ENCODE data around the gene CAB39. TPM values are rescaled to one million over a fixed set of nuclear protein-coding genes. Genes with fewer than 3 reads are reported as not detected.

CAB39 gene
- total and polyA plus RNA-seq, 2 experiments from 2014 or later = 18.7 to 67.5 TPM

DNA sequence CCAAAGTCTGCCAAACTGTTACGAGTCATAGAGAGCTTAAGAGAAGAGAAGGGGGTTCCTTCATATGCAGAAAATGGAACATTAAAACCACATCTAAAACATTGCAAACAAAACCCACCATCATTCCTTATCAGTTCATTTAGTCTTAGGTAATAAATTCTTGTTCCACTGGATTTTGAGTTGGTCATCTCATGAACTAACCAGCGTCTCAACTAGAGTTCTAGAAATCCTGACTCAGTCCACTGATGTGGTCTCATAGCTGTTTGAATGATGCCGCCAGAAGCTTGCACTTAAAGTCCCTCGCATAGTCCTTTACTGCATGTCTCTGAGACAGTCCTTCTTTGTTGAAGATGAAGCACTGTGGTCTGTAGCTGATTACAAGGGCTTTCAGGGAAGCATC lies 15.0 kb upstream of the CAB39 start:
- no peak overlapping the region for H2AFZ ChIP-seq
- Mint-ChIP-seq H3K36me3 (ENCODE audit: low read depth) (no peaks in the 10 kb centered on the region), H3K27ac (no peak overlapping the region), H3K27me3 (ENCODE audit: insufficient read depth, low read depth, poor library complexity) (no peaks in the 10 kb centered on the region), H3K4me1 (peaks cover 4% of the 10 kb centered on the region; the same call in 2 of the 3 replicates), H3K9me3 (no peaks in the 10 kb centered on the region), H3K4me3 (no peak overlapping the region)
- H4K20me1 ChIP-seq (replicated peaks; ENCODE audit: insufficient read depth) = no peaks in the 10 kb centered on the region
- DNase-seq (ENCODE audit: low spot score) = no peak
- H3K27me3 ChIP-seq (ENCODE audit: insufficient read depth) = no peaks in the 10 kb centered on the region
- H3K4me1 ChIP-seq (ENCODE audit: insufficient read depth) = no peaks in the 10 kb centered on the region
- no peak overlapping the region for H3K27ac ChIP-seq (ENCODE audit: low read depth)
- TF ChIP-seq ZNF114 (CRISPR knock-in tag; IDR thresholded peaks at IDR 0.05) = no peak
- TF ChIP-seq, protein P1, sequence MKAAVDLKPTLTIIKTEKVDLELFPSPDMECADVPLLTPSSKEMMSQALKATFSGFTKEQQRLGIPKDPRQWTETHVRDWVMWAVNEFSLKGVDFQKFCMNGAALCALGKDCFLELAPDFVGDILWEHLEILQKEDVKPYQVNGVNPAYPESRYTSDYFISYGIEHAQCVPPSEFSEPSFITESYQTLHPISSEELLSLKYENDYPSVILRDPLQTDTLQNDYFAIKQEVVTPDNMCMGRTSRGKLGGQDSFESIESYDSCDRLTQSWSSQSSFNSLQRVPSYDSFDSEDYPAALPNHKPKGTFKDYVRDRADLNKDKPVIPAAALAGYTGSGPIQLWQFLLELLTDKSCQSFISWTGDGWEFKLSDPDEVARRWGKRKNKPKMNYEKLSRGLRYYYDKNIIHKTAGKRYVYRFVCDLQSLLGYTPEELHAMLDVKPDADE (IDR thresholded peaks at IDR 0.05) = no peak
- TF ChIP-seq, protein P2, sequence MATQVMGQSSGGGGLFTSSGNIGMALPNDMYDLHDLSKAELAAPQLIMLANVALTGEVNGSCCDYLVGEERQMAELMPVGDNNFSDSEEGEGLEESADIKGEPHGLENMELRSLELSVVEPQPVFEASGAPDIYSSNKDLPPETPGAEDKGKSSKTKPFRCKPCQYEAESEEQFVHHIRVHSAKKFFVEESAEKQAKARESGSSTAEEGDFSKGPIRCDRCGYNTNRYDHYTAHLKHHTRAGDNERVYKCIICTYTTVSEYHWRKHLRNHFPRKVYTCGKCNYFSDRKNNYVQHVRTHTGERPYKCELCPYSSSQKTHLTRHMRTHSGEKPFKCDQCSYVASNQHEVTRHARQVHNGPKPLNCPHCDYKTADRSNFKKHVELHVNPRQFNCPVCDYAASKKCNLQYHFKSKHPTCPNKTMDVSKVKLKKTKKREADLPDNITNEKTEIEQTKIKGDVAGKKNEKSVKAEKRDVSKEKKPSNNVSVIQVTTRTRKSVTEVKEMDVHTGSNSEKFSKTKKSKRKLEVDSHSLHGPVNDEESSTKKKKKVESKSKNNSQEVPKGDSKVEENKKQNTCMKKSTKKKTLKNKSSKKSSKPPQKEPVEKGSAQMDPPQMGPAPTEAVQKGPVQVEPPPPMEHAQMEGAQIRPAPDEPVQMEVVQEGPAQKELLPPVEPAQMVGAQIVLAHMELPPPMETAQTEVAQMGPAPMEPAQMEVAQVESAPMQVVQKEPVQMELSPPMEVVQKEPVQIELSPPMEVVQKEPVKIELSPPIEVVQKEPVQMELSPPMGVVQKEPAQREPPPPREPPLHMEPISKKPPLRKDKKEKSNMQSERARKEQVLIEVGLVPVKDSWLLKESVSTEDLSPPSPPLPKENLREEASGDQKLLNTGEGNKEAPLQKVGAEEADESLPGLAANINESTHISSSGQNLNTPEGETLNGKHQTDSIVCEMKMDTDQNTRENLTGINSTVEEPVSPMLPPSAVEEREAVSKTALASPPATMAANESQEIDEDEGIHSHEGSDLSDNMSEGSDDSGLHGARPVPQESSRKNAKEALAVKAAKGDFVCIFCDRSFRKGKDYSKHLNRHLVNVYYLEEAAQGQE (IDR thresholded peaks at IDR 0.05; ENCODE audit: unreplicated experiment) = no peak
- TF ChIP-seq, protein P3, sequence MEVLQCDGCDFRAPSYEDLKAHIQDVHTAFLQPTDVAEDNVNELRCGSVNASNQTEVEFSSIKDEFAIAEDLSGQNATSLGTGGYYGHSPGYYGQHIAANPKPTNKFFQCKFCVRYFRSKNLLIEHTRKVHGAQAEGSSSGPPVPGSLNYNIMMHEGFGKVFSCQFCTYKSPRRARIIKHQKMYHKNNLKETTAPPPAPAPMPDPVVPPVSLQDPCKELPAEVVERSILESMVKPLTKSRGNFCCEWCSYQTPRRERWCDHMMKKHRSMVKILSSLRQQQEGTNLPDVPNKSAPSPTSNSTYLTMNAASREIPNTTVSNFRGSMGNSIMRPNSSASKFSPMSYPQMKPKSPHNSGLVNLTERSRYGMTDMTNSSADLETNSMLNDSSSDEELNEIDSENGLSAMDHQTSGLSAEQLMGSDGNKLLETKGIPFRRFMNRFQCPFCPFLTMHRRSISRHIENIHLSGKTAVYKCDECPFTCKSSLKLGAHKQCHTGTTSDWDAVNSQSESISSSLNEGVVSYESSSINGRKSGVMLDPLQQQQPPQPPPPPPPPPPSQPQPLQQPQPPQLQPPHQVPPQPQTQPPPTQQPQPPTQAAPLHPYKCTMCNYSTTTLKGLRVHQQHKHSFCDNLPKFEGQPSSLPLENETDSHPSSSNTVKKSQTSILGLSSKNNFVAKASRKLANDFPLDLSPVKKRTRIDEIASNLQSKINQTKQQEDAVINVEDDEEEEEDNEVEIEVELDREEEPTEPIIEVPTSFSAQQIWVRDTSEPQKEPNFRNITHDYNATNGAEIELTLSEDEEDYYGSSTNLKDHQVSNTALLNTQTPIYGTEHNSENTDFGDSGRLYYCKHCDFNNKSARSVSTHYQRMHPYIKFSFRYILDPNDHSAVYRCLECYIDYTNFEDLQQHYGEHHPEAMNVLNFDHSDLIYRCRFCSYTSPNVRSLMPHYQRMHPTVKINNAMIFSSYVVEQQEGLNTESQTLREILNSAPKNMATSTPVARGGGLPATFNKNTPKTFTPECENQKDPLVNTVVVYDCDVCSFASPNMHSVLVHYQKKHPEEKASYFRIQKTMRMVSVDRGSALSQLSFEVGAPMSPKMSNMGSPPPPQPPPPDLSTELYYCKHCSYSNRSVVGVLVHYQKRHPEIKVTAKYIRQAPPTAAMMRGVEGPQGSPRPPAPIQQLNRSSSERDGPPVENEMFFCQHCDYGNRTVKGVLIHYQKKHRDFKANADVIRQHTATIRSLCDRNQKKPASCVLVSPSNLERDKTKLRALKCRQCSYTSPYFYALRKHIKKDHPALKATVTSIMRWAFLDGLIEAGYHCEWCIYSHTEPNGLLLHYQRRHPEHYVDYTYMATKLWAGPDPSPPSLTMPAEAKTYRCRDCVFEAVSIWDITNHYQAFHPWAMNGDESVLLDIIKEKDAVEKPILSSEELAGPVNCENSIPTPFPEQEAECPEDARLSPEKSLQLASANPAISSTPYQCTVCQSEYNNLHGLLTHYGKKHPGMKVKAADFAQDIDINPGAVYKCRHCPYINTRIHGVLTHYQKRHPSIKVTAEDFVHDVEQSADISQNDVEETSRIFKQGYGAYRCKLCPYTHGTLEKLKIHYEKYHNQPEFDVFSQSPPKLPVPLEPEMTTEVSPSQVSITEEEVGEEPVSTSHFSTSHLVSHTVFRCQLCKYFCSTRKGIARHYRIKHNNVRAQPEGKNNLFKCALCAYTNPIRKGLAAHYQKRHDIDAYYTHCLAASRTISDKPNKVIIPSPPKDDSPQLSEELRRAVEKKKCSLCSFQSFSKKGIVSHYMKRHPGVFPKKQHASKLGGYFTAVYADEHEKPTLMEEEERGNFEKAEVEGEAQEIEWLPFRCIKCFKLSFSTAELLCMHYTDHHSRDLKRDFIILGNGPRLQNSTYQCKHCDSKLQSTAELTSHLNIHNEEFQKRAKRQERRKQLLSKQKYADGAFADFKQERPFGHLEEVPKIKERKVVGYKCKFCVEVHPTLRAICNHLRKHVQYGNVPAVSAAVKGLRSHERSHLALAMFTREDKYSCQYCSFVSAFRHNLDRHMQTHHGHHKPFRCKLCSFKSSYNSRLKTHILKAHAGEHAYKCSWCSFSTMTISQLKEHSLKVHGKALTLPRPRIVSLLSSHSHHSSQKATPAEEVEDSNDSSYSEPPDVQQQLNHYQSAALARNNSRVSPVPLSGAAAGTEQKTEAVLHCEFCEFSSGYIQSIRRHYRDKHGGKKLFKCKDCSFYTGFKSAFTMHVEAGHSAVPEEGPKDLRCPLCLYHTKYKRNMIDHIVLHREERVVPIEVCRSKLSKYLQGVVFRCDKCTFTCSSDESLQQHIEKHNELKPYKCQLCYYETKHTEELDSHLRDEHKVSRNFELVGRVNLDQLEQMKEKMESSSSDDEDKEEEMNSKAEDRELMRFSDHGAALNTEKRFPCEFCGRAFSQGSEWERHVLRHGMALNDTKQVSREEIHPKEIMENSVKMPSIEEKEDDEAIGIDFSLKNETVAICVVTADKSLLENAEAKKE (CRISPR knock-in tag; IDR thresholded peaks at IDR 0.05) = no peak
- TF ChIP-seq STAT1 (IDR thresholded peaks at IDR 0.05; ENCODE audit: unreplicated experiment) = no peak
- no peak for TF ChIP-seq EZH2 (IDR thresholded peaks at IDR 0.05; ENCODE audit: low read depth, unreplicated experiment)
- TF ChIP-seq ZNF331 (CRISPR knock-in tag; IDR thresholded peaks at IDR 0.05; ENCODE audit: low read depth) = no peak
- TF ChIP-seq POLR2AphosphoS5 (IDR thresholded peaks at IDR 0.05; ENCODE audit: low read depth) = no peak
- TF ChIP-seq, protein P4, sequence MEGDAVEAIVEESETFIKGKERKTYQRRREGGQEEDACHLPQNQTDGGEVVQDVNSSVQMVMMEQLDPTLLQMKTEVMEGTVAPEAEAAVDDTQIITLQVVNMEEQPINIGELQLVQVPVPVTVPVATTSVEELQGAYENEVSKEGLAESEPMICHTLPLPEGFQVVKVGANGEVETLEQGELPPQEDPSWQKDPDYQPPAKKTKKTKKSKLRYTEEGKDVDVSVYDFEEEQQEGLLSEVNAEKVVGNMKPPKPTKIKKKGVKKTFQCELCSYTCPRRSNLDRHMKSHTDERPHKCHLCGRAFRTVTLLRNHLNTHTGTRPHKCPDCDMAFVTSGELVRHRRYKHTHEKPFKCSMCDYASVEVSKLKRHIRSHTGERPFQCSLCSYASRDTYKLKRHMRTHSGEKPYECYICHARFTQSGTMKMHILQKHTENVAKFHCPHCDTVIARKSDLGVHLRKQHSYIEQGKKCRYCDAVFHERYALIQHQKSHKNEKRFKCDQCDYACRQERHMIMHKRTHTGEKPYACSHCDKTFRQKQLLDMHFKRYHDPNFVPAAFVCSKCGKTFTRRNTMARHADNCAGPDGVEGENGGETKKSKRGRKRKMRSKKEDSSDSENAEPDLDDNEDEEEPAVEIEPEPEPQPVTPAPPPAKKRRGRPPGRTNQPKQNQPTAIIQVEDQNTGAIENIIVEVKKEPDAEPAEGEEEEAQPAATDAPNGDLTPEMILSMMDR (conservative IDR thresholded peaks at IDR 0.05; ENCODE audit: low read depth in 2 of 2) = no peak
- TF ChIP-seq CREB1 (CRISPR knock-in tag; IDR thresholded peaks at IDR 0.05; ENCODE audit: low read depth) = no peak
- TF ChIP-seq EZH2phosphoT487 (IDR thresholded peaks at IDR 0.05; ENCODE audit: unreplicated experiment) = no peak
- TF ChIP-seq JUNB (IDR thresholded peaks at IDR 0.05; ENCODE audit: unreplicated experiment) = no peak
- TF ChIP-seq NANOG (IDR thresholded peaks at IDR 0.05; ENCODE audit: borderline replicate concordance) = no peak
- no peaks in the 10 kb centered on the region for H3F3A ChIP-seq (replicated peaks; ENCODE audit: low read depth)
- no peaks in the 10 kb centered on the region for H3K36me3 ChIP-seq (ENCODE audit: insufficient read depth)
- H3K4me3 ChIP-seq = no peak overlapping the region
- no peak for ATAC-seq
- no peaks in the 10 kb centered on the region for H3K79me2 ChIP-seq (replicated peaks; ENCODE audit: insufficient read depth)
- no peaks in the 10 kb centered on the region for H3K9me2 ChIP-seq (ENCODE audit: insufficient read depth)
- no peak overlapping the region for H3K4me2 ChIP-seq
